Coronary artery (tissue), 2 donors: ENCODE measurements around the gene ORC6.

Experiments used
- DNase-seq: peaks from one replicate; pipeline ENCODE4 v3.0.0-alpha.2; 2017; ENCODE audit warnings: low spot score
- H3K27ac ChIP-seq, 2 donors: fragments of 200-600 bp; sonication (generic); one replicate each; pipeline ENCODE4 v1.5.1; 2016 to 2019
- H3K4me3 ChIP-seq: fragments of 200-600 bp; sonication (generic); 2 replicates; pipeline ENCODE4 v1.5.1; 2016; ENCODE audit warnings: mild to moderate bottlenecking, moderate library complexity
- CTCF ChIP-seq: fragments of 200-600 bp; sonication (generic); IDR thresholded peaks from one replicate; pipeline ENCODE4 v1.5.1; 2019; ENCODE audit warnings: antibody characterized with exemption

Gene ORC6

GRCh38 chr16:46700048-46700447 is 10.6 kb downstream of the ORC6 start:
- no peak overlapping the region for H3K4me3 ChIP-seq
- no peak for DNase-seq
- no peak for TF ChIP-seq CTCF
- no peak overlapping the region for H3K27ac ChIP-seq

GRCh38 chr16:46701615-46702014 is 12.2 kb downstream of the ORC6 start:
- no peak overlapping the region for H3K4me3 ChIP-seq
- DNase-seq = no peak
- H3K27ac ChIP-seq = no peak overlapping the region
- no peak for TF ChIP-seq CTCF

GRCh38 chr16:46702030-46702429 is 12.6 kb downstream of the ORC6 start:
- no peak overlapping the region for H3K27ac ChIP-seq
- no peak for DNase-seq
- H3K4me3 ChIP-seq = no peak overlapping the region
- TF ChIP-seq CTCF = no peak

- H3K4me3 ChIP-seq = no peak overlapping the region
- H3K27ac ChIP-seq = no peak overlapping the region
- DNase-seq = no peak
- no peak for TF ChIP-seq CTCF
These were observed 17.2 kb downstream of the ORC6 start for GRCh38 chr16:46706642-46707041.

GRCh38 chr16:46709469-46710005 is 20.1 kb downstream of the ORC6 start:
- TF ChIP-seq CTCF = no peak
- Histone ChIP-seq H3K4me3 (no peak overlapping the region), H3K27ac (no peak overlapping the region)
- DNase-seq = no peak

- no peak overlapping the region for H3K4me3 ChIP-seq
- peak overlapping the region in 1 of 2 donors; percentile 10 for H3K27ac ChIP-seq
- no peak for TF ChIP-seq CTCF
- DNase-seq = no peak
These were observed 21.9 kb downstream of the ORC6 start for GRCh38 chr16:46711106-46712058.

GRCh38 chr16:46712911-46713310 is 23.5 kb downstream of the ORC6 start:
- no peak for TF ChIP-seq CTCF
- Histone ChIP-seq H3K4me3 (no peak overlapping the region), H3K27ac (no peak overlapping the region)
- no peak for DNase-seq
